Fibroblast of skin of left quadriceps (primary cell): Measurements from ENCODE around the gene ELL2.
A peak's percentile ranks its signal among the peaks of the same experiment; 100 is the strongest.

Experiments
- DNase-seq, 2 experiments: peaks; one replicate each; pipeline ENCODE4 v3.0.0-alpha.2; 2013; ENCODE audit warnings: low read depth in 2 of 2

ELL2 gene

DNA sequence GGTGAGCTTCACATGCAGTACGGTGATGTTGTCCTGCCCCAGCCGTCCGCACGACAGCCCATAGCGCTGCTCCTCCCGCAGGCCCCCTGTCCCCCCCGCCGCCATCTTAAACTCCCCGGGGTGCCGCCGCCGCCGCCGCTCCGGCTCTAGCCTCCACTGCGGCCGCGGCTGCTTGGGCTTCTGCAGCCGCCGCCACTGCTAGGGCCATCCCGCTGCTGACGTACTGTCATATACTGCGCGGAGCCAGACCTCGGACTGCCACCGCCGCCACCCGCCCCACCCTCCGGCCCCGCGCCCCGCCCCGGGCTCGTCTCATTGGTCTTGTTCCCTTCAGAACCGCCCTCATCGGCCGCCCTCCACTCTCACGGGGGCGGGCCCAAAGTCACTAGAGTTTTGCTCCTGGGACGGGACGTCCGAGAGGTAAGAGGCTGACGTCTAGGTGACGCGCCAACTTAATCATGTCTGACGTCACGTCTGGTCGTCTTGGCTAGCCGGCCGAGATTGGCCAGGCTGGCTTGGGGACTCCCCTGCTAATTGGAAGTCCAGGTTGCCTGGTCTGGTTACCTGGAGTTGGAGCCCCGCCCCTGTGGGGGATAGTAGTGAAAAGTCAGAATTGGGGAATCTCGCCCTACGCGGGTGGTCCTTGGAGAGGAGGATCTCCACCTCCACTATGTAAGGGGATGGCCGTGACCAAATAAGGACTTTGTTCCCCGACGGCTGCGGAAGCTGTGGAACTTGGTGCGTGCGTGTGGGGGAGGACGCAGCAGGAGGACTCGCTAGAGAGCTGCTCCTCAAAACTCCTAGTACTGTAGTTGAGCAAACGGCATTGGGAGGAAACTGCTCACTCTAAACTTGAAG is at the start of gene ELL2:
Gene ELL2 (minus strand): TSS at position 235 of the 858 bp plus-strand sequence. CDS start 130 bp downstream, at position 105.
- DNase-seq, result peak; percentile 97 to 98

DNA sequence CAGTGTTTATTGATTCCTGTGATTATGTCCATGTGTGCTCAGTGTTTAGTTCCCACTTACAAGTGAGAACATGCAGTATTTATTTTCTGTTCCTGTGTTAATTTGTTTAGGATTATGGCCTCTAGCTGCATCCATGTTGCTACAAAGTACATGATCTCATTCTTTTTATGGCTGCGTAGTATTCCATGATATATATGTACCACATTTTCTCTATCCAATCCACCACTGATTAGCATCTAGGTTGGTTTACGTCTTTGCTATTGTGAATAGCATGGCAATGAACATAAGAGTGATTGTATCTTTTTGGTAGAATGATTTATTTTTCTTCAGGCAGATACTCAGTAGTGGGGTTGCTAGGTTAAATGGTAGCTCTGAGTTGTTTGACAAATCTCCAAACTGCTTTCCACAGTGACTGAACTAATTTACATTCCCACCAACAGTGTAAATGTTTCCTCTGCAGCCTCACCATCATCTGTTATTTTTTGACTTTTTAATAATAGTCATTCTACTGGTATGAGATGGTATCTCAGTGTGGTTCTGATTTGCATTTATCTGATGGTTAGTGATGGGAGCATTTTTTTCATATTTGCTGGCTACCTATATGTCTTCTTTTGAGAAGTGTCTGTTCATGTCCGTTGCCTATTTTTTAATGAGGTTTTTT is 47.5 kb upstream of the ELL2 start:
- no peak for DNase-seq

DNA sequence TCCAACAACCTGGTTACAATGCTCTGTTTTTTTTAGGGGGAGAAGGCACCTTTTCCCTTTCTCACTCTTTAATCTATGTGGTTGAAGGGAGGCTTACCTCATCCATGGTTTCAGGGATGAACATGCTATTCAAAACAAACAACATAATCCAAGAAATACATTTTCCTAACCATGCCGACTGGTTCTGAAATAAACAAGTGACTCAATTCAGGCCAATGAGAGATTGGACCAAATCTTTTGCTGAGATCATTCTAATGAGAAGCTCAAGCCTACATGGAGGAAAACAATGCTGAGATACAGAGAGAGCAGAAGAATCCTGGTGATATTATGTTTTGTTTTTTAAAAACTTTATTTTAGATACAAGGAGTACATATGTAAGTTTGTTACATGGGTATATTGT is 46.8 kb upstream of the ELL2 start:
- DNase-seq, result no peak

DNA sequence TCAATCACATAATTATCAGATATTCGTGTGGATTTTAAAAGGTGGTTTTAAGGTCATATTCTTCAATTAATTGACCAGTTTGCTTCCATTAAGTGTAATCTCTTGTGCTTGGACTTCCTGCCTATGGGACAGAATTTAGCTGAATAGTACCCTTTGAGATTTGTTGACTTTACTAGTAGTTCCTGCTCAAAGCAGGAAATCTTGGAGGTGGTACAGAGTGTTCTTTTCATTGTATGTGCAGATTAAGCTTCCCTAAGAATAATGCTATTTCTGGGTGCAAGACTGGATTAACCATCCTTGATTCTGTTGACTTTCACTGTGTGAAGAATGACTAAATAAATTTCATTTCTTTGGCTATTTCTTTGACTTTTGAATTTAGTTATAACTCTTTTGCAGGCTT is 45.4 kb upstream of the ELL2 start:
- no peak for DNase-seq

DNA sequence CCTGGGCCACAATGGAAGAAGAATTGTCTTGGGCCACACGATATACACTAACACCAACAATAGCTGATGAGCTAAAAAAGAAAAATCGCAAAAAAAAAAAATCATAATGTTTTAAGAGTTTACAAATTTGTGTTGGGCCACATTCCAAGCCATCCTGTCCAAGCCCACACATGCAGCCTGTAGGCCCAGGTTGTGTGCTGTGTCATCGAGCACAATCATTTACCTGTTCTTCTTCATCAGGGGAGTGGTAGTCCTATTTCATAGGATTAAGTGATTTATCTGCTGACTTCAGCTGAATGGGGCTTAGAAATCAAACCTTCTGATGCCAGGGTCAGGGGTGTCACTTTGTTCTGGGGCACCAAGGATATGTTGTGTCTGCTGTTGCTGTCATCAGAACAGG is 44.6 kb upstream of the ELL2 start:
- no peak for DNase-seq

DNA sequence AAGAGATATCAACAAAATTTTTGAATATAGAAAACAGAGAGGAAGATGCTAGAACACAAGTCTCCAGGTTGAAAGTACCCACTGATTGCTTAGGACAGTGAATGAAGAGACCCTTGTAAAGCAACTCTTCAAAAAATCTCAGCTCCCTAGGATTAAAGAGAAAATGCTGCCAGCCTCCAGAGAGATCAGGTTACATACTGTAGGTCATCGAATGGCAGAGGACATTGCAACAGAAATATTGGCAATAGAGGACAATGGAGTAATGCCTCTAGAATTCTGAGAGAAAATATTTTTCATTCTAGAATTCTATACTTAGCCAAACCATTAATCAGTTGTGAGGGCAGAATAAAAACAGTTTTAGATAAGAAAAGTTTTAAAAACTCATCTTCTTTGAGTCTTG is 43.1 kb upstream of the ELL2 start:
- no peak for DNase-seq

DNA sequence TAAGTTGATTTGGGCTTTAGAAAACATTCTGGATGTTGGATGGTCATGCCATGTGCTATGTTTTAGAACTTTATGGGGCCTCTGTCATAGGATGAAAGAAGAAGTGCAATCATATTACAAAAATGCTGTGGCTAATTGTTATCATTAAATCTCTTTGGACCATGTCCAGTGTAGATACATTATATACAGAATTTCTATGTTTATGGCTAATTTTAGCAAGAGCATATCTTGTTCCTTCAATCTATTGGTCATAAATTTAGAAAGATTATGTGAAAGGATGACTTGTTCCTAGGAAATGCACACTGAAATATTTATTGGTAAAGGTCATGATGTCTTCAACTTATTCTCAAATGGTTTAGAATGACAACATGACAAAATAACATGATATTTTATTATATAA is 42.4 kb upstream of the ELL2 start:
- DNase-seq, result peak; percentile 44 to 46

DNA sequence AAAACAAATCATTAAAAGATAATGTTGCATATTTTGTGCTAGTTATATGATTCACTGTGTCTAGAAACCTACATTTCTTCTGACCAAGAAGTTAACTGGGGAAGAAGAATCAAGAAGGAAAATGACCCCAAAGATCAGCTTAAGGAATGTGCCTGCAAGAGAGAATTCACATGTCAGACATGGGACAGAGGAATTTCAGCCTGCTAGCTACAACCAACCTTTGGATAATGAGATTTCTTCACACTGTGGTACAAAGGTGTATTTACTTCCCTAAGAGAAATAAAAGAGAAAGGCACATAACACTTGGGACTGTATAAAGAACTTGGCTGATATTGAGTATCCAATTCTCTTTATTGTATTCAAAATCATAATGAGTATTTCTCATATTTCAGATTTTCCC is 39.6 kb upstream of the ELL2 start:
- no peak for DNase-seq

DNA sequence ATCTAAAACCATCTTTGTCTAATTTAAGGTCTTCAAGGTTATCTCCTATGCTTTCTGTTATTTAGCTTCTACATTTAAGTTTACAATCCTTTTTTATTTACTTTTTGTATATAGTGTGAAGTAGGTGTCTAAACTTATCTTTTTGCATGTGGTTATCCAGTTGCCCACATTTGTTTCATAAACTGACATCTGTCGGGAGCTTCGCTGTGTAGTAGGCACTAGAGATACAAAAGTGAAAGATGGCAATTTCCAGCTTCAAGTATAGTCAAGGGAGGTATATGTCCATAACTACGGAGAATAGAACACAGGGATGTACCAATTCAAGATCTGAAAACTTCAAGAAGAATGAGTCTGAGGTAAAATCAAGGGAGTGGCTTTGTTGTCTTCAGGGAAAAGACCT is 38.7 kb upstream of the ELL2 start:
- no peak for DNase-seq

DNA sequence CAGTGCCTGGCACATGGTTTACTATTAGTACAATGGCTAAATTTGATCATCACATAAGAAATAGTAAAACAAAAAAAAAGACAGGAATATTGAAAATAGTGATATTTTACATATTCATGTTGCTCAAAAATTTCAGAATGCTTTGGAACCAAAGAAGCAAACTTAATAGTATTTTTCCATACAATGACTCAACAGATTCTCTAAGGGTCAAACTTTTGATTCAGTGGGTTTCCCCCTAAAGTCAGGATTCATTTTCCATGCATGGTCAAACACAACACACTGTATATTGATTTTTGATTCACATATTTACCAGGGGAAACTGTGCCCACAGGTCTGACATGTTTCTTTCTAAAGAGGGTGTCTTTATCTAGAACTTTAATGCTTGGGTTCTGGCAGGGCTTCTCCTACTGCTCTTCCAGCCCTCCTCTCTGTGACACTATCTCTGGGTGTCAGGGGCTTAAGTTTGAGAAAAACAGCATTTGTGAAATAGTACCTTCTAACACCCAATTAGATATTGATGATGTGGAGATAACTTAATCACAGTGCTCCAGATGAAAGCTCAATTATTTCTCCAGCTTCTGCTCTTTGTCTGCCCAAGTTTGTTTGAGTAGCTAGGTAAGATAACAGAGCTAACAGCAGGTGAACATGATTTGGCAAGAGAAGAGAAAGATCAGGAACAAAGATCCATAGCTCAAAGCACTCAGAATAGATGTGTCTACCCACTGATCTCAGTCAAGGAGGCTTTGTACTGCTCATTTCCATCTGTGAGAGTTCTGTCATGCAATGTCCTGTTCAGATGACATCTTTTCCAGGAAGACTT is 35.5 kb upstream of the ELL2 start:
- DNase-seq, result no peak

DNA sequence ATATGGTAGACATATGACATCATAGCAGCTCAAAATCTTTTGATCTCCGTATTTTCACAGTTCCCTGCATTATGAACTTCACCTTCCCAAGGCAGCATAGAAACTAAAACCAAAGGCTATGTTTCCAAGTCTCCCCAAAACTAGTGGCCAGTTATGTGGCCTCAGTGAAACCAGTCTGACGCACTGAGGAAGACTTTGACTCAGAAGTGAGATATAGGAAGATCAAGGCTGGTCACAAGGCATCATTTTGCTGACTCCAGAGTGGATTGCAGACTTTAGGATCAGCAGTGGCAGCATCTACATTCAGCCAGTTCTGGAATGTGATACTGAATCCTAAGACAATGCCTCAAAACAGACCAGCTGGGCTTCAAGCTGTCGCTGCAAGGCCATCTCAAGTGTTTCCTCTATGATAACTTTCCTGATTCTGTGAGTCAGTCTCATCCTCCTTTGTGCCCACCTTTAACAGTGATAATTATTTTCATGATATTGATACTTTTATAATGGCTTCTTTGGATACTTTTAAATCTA is 34.4 kb upstream of the ELL2 start:
- DNase-seq, result no peak

DNA sequence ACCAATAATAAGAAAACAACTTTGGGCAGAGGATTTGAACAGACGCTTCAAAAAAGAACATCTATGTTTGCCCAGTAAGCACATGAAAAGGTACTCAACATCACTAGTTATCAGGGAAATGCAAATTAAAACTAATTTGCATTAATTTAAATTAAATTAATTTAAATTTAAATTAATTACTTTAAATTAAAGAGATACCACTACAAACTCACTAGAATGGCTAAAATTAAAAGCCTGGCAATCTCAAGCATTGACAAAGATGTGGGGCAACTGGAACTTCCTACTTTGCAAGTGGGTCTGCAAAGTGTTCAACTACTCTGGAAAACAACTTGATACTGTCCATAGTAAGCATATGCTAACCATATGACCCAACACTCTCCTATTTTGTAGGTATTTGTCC is 32.1 kb upstream of the ELL2 start:
- no peak for DNase-seq

DNA sequence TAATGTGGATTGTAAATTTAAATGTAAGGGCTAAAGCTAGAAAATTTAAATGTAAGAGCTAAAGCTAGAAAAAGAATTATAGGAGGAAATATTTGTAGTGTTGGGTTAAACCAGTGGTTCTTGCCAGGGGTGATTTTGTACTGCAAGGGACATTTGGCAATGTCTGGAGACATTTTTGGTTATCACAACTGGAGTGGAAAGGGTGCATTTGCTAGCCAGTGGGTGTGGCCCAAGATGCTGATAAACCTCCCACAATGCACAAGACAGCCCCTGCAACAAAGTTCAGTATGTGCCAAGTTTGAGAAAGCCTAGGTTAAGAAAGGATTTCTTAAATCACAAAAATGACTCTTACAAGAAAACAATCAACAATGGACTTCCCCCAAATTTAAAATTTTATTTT is 31.6 kb upstream of the ELL2 start:
- no peak for DNase-seq

DNA sequence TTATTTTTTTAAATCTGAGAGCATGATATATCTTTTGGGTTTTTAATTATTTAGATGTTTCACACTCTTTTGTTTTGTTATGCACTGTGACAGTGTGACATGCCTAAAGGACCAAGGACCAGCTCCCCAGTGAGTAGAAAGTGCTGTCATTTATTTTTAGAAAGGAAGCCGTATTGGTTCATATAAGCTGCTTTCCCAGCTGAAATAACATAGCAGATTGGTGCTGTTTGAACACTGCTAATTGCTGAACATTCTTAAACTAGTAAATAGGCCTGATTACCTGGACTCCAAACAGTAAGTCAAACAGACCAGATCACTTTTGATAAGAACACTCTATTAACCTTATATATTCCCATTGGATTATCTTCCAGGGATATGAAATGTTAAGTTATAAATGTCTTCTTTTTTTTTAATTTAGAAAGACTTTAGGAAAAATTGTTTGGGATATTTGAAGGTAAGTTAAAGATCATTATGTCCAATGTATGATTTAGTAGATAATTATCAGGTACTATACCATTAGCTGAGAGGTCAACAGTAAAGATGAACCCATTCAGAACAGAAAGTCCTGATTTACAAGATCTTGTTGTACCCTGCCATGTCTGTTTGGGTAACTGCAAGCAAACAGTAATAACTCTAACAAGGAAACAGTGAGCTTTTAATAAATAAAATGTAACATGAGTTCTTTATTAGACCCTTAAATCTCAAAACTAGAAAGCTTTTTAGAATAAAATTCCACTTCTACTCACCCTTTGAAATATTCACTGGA is 27.8 kb upstream of the ELL2 start:
- DNase-seq, result no peak

DNA sequence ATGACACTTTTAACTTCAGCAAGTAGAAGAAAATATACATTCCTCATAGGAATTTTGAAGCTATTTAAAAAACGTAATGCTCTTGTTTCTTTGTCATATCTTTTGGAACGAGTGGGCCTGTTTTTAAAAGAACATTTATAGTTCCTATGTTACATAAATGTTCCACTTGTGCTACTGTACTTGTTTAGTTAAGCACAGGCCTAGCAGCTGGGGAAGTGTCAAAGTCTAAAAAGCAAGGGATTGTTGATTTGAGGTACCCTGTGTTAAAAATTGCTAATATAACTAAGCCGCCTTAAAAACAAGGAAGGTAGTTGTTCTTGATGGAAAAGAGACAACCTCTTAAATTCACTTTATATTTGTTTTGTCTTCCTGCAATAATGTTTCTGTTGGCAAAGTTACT is 27.2 kb upstream of the ELL2 start:
- DNase-seq, result no peak

DNA sequence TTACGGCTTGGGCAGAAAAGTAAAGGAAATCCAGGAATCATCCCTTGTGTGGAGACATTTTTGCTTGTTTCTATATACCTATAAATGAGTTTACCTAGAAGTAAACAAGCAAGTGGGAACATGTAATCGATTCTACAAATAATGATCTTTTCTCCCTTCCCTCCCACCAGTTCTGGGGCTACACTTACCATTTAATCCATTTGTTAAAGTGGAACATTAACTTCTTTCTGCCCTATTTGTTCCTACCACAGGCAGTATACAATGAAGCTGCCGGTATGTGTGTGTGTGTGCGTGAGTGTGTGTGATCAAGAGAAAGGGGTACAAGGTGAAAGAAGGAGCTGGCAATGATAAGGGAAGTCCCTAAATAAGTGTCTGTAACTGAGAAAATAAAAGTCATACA is 26.4 kb upstream of the ELL2 start:
- DNase-seq, result no peak

DNA sequence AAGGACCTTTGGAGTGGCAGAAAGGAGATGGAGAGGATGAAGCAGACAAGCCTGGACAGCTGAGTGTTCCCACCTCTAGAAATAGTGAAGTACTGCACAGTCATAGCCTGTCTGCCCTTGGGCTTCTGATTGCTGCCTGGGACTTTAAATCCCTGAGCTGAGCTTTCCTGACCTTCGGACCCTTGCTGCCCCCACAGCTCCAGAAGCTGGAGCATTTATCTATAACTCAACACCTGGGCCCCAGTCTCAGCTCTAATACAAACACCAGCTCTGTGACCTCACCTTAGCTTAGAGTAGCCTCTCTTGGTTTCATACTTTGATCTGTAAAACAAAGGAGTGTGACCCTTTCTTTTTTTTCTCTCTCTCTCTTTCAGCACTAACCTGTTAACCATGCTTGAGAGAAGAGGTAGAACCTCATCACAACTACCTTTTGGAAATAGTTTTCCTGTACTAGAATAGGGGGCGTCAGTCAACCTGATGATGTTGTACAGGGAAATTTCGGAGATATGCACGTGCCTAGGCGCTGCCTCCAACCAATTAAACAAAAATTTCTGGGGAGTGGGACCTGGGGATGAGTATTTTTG is 25.4 kb upstream of the ELL2 start:
- no peak for DNase-seq

DNA sequence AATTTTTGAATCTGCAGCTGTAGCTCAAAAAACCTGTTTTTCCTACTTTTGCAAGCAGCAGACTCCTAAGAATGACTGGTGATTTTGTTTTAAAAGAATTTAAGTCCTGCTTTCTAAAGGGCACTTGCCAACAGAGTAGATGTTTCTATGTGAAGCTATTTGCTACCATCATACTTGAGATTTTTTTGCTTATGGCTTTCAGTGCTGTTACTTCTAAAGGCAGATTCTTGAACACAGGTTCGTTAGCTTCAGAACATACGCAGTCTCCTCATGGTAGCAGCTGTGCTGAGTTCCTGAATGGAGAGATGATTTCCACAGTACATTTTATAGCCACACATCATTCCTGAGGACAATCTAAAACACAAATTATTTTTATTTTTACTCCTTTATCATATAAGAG is 24.4 kb upstream of the ELL2 start:
- no peak for DNase-seq

DNA sequence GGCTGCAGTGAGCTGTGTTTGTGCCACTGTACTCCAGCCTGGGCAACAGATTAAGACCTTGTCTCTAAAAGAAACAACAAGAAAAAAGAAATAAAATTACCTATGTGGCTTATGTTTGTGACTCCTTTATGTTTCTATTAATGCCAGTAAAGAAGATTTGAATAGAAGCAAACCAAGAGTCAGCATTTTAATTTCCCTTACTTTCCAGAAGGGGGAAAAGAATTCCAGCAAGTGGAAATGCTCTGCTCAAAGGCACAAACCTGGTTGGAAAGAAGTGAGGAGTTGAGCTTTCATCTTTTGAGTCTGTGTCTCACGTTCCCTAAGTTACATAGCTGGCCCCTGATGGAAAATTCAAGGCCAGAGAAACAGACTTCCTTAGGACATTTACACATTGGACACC is 23.6 kb upstream of the ELL2 start:
- DNase-seq, result no peak

DNA sequence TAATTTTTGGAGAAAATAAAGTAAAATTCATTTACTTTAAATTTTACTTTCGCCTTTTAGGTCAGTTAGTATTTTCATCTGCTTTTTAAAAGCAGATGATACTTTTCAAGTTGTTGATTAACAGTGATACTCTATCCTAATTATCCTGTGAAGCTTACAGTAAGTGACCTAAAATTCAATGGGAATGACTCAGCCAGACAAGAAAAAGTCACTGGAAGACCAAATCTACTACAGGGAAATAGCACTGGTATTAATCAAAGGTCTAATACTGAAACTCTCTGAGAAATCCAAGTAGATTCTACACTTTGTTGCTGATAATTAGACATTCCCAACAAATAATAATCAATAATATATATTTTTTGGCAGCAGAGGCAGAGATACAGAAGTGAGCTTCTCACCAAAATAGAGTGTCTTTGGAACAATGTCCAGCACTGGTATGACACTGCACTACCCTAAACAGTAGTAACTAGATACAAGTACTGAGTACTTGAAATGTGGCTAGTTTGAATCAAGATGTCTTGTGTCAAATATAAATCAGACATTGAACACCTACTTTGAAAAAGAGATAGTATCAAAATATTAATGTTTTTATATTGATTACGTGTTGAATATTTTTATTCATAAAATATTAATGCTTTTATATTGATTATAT is 22.8 kb upstream of the ELL2 start:
- no peak for DNase-seq

DNA sequence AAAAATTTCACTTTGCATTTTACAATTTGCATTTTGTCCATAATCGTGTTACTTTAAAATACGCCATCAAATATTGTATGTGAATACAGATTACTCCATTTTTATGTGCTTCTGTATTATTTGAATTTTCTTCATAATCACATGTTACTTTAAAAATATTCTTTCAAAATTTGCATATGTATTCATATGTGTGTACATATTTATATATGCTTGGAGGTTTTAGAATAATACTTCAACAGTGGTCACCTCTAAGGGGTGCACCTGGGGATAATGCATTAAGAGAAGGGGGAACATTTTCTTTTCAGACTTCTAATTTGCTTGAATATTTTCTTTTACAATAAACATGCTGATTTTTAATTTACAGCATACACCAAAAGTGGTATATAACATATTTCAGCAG is 21.9 kb upstream of the ELL2 start:
- no peak for DNase-seq
